ENCODE results near the gene RASD1. TPM values are rescaled to one million over a fixed set of nuclear protein-coding genes. Genes with fewer than 3 reads are reported as not detected.

Gene RASD1
- total RNA-seq, 5 donors from 2014 or later (not counting 1 experiment from before 2014, with no cell fraction given), result 0.70 to 2.9 (median 2.0) TPM

DNA sequence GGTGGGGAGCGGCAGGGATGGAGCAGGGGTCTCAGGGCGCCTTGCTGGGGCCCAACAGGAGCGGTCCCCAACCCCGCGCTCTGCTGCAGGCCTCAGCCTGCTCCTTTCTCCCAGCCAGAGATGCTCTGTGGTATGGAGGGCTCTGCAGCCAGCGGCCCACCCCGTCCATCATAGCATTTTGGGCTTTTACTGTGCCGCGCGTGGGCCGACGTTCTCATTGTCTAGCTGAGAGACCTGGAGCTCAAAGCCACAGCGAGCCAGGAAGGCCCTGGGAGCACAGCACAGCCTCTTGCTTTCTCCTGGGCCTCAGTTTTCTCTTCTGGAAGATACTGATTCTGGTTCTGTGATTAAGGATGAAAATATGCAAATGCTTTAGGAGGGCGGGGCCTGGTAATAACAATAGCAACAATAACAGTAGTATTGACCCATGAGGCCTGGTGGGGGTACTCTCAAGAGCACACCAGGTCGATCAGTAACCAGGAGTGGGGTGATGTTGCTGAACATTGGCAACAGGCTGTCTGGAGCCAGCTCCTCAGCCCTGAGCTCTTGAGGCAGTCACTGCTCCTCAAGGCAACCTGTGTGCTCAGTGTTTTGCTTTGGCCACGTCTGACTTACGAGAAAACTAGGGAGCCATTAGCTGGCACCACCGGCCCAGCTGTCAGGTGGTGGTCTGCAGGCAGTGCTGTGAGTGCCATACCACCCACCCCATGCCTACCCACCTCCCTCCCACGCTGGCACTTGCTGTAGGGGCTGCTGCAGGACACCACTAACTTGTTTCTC, 1.1 kb upstream of the RASD1 start:
- ATAC-seq (replicated peaks in 1 of 4), result no peak
- CTCF ChIA-PET, result interaction anchor here (0.6 to 2.5 kb wide), 8 partner anchors 25 to 552 kb away, joined by 3 to 18 read pairs (median 5); no protein-coding TSS in a partner anchor
- Mint-ChIP-seq H3K4me1 (peaks cover 6 to 16% (median 12%) of the 10 kb centered on the region in 3 donors), H3K4me3 (peak overlapping the region; percentile 57 to 61 (median 59)), H3K36me3 (peaks cover 5% of the 10 kb centered on the region), H3K27me3 (peaks cover 5 to 7% of the 10 kb centered on the region in 2 donors), H3K9me3 (no peaks in the 10 kb centered on the region), H3K27ac (no peak overlapping the region)
- Histone ChIP-seq H3K27me3 (replicated peaks in 1 of 2; ENCODE audit: control insufficient read depth in 2 of 2, extremely low read depth in 1 of 2, insufficient read depth in 2 of 2, low read length in 1 of 2) (peaks cover 0 to 52% of the 10 kb centered on the region in 2 experiments), H3K4me3 (ENCODE audit: control insufficient read depth in 1 of 2, extremely low read depth in 1 of 2, low read length in 1 of 2) (peak overlapping the region; percentile 23 to 71), H3K4me1 (ENCODE audit: control insufficient read depth in 1 of 2, extremely low read depth in 1 of 2, insufficient read depth in 2 of 2, low read length in 2 of 2) (peaks cover 0 to 28% of the 10 kb centered on the region in 2 experiments), H3K9me3 (no peaks in the 10 kb centered on the region), H3K36me3 (ENCODE audit: control insufficient read depth in 2 of 2, extremely low read depth in 1 of 2, insufficient read depth in 1 of 2, low read length in 1 of 2) (peaks cover 0 to under 1% of the 10 kb centered on the region in 2 donors), H3K27ac (ENCODE audit: low read length) (no peak overlapping the region)
- POLR2A ChIA-PET, result no interaction called here
- WGBS (ENCODE audit: insufficient coverage), result 31% methylated on average over 12 of the region's 19 CpGs
- no peak for DNase-seq

- H3K9me3 Mint-ChIP-seq, result no peaks in the 10 kb centered on the region
- H3K4me3 Mint-ChIP-seq, result peak overlapping the region; percentile 76 to 85 (median 80)
- ATAC-seq (replicated peaks in 1 of 4) (peak; percentile 9 to 21 (median 16)), DNase-seq (peak in 16 of 35 experiments; percentile 11 to 46 (median 18))
- H3K4me1 ChIP-seq (ENCODE audit: control insufficient read depth in 1 of 2, extremely low read depth in 1 of 2, insufficient read depth in 2 of 2, low read length in 2 of 2), result peaks cover 0 to 28% of the 10 kb centered on the region in 2 experiments
- peaks cover 0 to 48% of the 10 kb centered on the region in 2 experiments for H3K27me3 ChIP-seq (replicated peaks in 1 of 2; ENCODE audit: control insufficient read depth in 2 of 2, extremely low read depth in 1 of 2, insufficient read depth in 2 of 2, low read length in 1 of 2)
- peaks cover 6 to 16% (median 12%) of the 10 kb centered on the region in 3 donors for H3K4me1 Mint-ChIP-seq
- H3K27ac ChIP-seq (ENCODE audit: low read length), result no peak overlapping the region
- peak overlapping the region; percentile 62 to 71 for H3K4me3 ChIP-seq (ENCODE audit: control insufficient read depth in 1 of 2, extremely low read depth in 1 of 2, low read length in 1 of 2)
- peaks cover 5 to 7% of the 10 kb centered on the region in 2 donors for H3K27me3 Mint-ChIP-seq
- peaks cover 10 to 16% of the 10 kb centered on the region in 2 donors for H3K36me3 ChIP-seq (ENCODE audit: control insufficient read depth in 2 of 2, extremely low read depth in 1 of 2, insufficient read depth in 1 of 2, low read length in 1 of 2)
- ChIA-PET POLR2A (no interaction called here), CTCF (interaction anchor here (0.6 to 2.5 kb wide), 7 partner anchors 83 to 1071 kb away, joined by 3 to 18 read pairs (median 5); no protein-coding TSS in a partner anchor)
- H3K36me3 Mint-ChIP-seq, result peaks cover 8% of the 10 kb centered on the region
- no peaks in the 10 kb centered on the region for H3K9me3 ChIP-seq
- no peak overlapping the region for H3K27ac Mint-ChIP-seq
- WGBS (ENCODE audit: insufficient coverage), result 3% methylated on average over 63 of the region's 65 CpGs
Observed at GRCh38 chr17:17495536-17496188, 533 bp downstream of the RASD1 start.

- ATAC-seq (replicated peaks in 1 of 4) (no peak), DNase-seq (peak in 6 of 35 experiments; percentile 13 to 37 (median 18))
- ChIA-PET CTCF (interaction anchor here (0.6 to 0.7 kb wide), 2 partner anchors 124 to 1070 kb away, joined by 3 read pairs; no protein-coding TSS in a partner anchor), POLR2A (no interaction called here)
- Mint-ChIP-seq H3K4me3 (peak overlapping the region; percentile 76 to 85 (median 80)), H3K36me3 (peaks cover 8% of the 10 kb centered on the region), H3K27me3 (peaks cover 5% of the 10 kb centered on the region in 2 donors), H3K27ac (peak overlapping the region in 1 of 2 donors; percentile 16), H3K4me1 (peaks cover 6 to 16% (median 12%) of the 10 kb centered on the region in 3 donors), H3K9me3 (no peaks in the 10 kb centered on the region)
- peak overlapping the region; percentile 62 to 71 for H3K4me3 ChIP-seq (ENCODE audit: control insufficient read depth in 1 of 2, extremely low read depth in 1 of 2, low read length in 1 of 2)
- H3K36me3 ChIP-seq (ENCODE audit: control insufficient read depth in 2 of 2, extremely low read depth in 1 of 2, insufficient read depth in 1 of 2, low read length in 1 of 2), result peaks cover 10 to 19% of the 10 kb centered on the region in 2 donors
- no peak overlapping the region for H3K27ac ChIP-seq (ENCODE audit: low read length)
- peaks cover 0 to 28% of the 10 kb centered on the region in 2 experiments for H3K4me1 ChIP-seq (ENCODE audit: control insufficient read depth in 1 of 2, extremely low read depth in 1 of 2, insufficient read depth in 2 of 2, low read length in 2 of 2)
- H3K27me3 ChIP-seq (replicated peaks in 1 of 2; ENCODE audit: control insufficient read depth in 2 of 2, extremely low read depth in 1 of 2, insufficient read depth in 2 of 2, low read length in 1 of 2), result peaks cover 0 to 45% of the 10 kb centered on the region in 2 experiments
- 14% methylated on average over 71 of the region's 71 CpGs for WGBS (ENCODE audit: insufficient coverage)
- H3K9me3 ChIP-seq, result no peaks in the 10 kb centered on the region
Observed at GRCh38 chr17:17494870-17495535, 1.2 kb downstream of the RASD1 start.

- 84% methylated on average over 5 of the region's 14 CpGs for WGBS (ENCODE audit: insufficient coverage)
- DNase-seq (no peak), ATAC-seq (replicated peaks in 1 of 4) (no peak)
- peak overlapping the region in 1 of 2 donors; percentile 23 for H3K4me3 ChIP-seq (ENCODE audit: control insufficient read depth in 1 of 2, extremely low read depth in 1 of 2, low read length in 1 of 2)
- H3K4me3 Mint-ChIP-seq, result peak overlapping the region; percentile 17 to 85 (median 47)
- H3K4me1 ChIP-seq (ENCODE audit: control insufficient read depth in 1 of 2, extremely low read depth in 1 of 2, insufficient read depth in 2 of 2, low read length in 2 of 2), result peaks cover 0 to 28% of the 10 kb centered on the region in 2 experiments
- ChIA-PET POLR2A (no interaction called here), CTCF (no interaction called here)
- peaks cover 11% of the 10 kb centered on the region for H3K36me3 Mint-ChIP-seq
- no peaks in the 10 kb centered on the region for H3K9me3 ChIP-seq
- H3K4me1 Mint-ChIP-seq, result peaks cover 6 to 16% (median 12%) of the 10 kb centered on the region in 3 donors
- no peak overlapping the region for H3K27ac Mint-ChIP-seq
- H3K27ac ChIP-seq (ENCODE audit: low read length), result no peak overlapping the region
- no peaks in the 10 kb centered on the region for H3K9me3 Mint-ChIP-seq
- H3K27me3 Mint-ChIP-seq, result peaks cover 5% of the 10 kb centered on the region in 2 donors
- peaks cover 0 to 39% of the 10 kb centered on the region in 2 experiments for H3K27me3 ChIP-seq (replicated peaks in 1 of 2; ENCODE audit: control insufficient read depth in 2 of 2, extremely low read depth in 1 of 2, insufficient read depth in 2 of 2, low read length in 1 of 2)
- H3K36me3 ChIP-seq (ENCODE audit: control insufficient read depth in 2 of 2, extremely low read depth in 1 of 2, insufficient read depth in 1 of 2, low read length in 1 of 2), result peaks cover 10 to 19% of the 10 kb centered on the region in 2 donors
Observed at GRCh38 chr17:17494499-17494869, 1.7 kb downstream of the RASD1 start.

DNA sequence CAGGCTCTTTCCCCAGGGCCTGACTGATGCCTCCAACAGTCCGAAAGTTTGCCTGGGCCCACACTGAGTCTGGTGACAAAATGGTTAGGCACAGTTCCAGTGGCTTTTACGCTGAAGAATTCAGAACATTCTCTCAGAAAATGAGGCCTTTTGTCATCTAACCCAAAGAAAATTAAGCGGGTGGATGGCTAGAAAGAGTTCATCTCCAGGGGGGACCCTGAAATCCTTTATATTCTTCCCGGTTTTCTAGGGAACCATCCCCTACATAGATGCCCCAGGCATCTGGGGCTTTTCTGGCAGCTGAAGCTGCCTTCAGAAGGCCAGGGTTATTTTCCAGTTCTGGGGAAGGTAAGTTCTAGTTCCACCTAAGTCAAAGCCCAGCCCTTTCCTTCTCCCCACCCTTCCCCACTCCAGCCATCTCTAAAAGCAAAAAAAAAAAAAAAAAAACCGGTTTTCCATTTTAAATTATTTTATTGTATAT, 2.2 kb downstream of the RASD1 start:
- no peak for DNase-seq
- Mint-ChIP-seq H3K9me3 (no peaks in the 10 kb centered on the region), H3K36me3 (peaks cover 11% of the 10 kb centered on the region), H3K27ac (no peak overlapping the region), H3K27me3 (peaks cover 5% of the 10 kb centered on the region in 2 donors), H3K4me1 (peaks cover 6 to 16% (median 12%) of the 10 kb centered on the region in 3 donors), H3K4me3 (no peak overlapping the region)
- Histone ChIP-seq H3K36me3 (ENCODE audit: control insufficient read depth in 2 of 2, extremely low read depth in 1 of 2, insufficient read depth in 1 of 2, low read length in 1 of 2) (peaks cover 10 to 20% of the 10 kb centered on the region in 2 donors), H3K4me3 (ENCODE audit: control insufficient read depth in 1 of 2, extremely low read depth in 1 of 2, low read length in 1 of 2) (no peak overlapping the region), H3K27me3 (replicated peaks in 1 of 2; ENCODE audit: control insufficient read depth in 2 of 2, extremely low read depth in 1 of 2, insufficient read depth in 2 of 2, low read length in 1 of 2) (peaks cover 0 to 36% of the 10 kb centered on the region in 2 experiments), H3K27ac (ENCODE audit: low read length) (no peak overlapping the region), H3K9me3 (no peaks in the 10 kb centered on the region), H3K4me1 (ENCODE audit: control insufficient read depth in 1 of 2, extremely low read depth in 1 of 2, insufficient read depth in 2 of 2, low read length in 2 of 2) (peaks cover 0 to 28% of the 10 kb centered on the region in 2 experiments)
- 100% methylated on average over 2 of the region's 5 CpGs for WGBS (ENCODE audit: insufficient coverage)
- ATAC-seq (replicated peaks in 1 of 4), result no peak
- ChIA-PET POLR2A (no interaction called here), CTCF (no interaction called here)
